NCI-H187 treated with DMSO at 0.1 percent for 48 hours (cell line): Measurements from ENCODE around the gene ADAMTS7.
"Not testable (repeated sequence)": the region's sequence is repeated elsewhere in the genome, so short reads cannot be mapped to it uniquely, and the experiment has no call there.

Experiments used
- DNase-seq: peaks from one replicate; lab custom pipeline; 2025; lab: John Stamatoyannopoulos, UW

ADAMTS7 gene

DNA sequence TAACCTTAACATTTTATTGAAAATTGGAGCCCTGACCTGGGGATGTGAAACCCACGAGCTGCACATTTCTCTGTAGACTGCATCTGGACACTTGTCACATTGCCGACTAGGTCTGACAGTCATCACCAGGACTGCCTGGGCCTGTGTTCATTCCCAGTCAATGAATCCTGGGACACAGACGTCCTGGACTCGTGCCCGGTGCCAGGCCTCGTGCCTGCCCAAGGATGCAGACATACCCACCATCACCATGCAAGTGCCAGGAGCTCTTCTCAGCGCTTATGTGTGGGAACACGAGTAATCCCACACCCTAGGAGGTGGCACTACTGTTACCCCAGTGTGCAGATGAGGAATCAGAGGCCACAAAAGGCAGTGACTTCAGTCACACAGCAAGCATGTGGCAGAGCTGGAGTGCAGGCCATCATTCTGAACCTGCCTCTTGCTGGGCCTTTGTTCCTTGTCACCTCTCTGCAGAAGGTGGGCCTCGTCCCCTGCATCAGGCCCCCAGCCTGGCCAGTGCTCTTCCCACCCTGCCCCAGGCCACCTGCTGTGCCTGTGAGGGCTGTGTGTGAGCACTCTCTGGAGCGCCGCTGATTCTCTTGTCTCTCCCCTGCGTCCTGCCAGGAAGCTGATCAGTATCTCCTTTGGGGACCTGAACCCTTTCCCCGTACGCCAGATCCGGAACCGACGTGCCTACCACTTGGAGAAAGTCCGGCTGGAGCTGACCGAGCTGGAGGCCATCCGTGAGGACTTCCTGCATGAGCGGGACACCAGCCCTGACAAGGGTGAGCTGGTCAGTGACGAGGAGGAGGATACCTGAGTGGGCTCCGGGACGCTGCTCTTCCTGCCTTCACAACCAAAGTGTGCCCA lies 58.5 kb downstream of the ADAMTS7 start:
- DNase-seq: no peak

DNA sequence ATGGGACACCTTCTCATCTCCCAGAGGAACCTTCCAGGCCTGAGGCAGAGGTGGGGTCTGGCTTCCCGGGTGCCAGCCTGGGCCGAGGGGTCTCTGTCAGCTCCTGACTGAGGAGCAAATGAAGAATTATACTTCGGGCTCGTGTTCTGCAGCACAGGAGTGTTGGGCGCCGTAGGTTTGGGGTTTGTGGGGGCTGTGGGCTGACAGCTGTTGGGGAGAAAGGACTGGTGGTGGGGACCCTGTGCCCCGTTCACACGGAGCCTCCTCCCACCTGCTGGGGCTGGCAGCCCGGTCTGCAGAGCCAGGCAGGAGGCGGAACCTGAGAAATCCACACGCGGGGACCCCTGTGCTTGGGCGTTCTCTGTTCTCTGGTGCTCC lies 59.7 kb downstream of the ADAMTS7 start:
- DNase-seq: no peak

DNA sequence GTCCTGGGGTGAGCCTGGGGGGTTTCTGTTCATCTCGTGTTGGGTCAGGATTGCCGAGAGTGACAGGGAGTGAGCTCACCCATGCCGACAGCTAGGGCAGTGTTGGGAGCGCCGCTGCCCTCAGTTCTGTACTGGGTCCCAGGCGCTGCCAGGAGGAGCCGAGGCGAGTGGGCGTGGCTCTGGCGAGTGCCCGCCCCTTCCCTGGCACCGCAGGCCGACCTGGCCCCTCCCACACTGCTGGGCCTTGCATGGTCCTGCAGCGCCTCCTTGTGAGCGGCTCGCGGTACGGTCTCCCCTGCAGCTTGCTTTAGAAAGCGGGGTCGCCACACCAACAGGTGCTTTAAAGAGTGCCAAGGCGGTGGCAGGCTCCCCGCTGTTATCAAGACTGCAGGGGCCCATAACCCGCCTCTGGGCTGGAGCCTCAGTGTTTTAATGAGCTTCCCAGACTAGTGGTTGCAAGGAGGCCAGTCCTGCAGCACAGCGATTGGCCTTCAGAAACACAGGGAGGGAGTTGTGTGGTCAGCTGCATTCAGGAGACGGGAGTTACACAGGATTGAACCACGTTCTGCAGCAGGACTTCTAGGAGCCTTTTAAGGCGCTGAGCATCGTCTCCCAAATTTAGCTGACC lies 60.2 kb downstream of the ADAMTS7 start:
- DNase-seq: not testable (repeated sequence)

DNA sequence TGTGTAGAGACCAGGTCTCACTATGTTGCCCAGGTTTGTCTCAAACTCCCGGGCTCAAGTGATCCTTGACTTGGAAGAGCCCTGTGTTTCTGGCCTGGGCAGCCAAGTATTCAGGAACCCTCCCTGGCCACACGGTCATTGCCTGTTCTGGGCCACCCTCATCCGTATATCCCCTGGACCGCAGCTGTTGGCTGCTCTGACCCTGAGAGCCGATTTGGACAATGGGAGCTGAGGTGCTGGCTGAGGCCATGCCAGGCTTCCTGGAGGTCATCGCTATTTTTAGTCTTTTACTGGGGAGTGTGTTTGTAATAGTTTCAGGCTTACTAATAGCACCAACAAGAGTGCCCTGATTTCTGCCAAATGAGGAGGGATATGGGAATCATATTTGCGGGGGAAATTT lies 60.7 kb downstream of the ADAMTS7 start:
- DNase-seq: no peak

DNA sequence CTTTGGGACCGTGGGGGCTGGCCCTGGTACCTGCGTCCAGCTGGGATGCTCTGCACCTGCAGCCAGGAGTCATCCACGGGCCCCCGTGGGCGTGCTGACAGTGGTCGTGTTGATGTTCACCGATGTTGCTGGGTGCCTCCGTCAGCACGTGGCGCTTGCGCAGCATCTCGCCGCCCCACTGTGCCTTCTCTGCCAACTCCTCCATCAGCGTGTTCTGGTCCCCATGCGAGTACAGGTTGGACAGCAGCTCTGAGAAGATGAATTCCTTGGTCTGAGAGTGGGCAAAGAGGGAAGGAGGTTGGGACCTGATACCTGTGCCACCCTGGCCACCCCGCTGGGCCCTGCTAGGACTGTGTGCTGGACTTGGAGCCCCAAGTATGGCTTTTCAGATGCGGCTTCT lies 61.4 kb downstream of the ADAMTS7 start:
- DNase-seq: no peak

DNA sequence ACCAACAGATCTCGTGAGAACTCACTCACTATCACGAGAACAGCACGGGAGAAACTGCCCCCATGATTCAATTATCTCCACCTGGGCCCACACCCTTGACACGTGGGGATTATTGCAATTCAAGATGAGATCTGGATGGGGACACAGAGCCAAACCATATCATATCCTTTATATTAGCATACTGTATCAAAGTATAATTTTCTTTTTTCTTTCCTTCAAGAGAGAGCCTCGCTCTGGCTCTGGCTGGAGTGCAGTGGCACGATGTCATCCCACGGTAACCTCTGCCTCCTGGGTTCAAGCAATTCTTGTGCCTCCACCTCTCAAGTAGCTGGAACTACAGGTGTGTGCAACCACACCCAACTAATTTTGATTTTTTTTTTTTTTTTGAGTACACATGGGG lies 63.4 kb downstream of the ADAMTS7 start:
- not testable (repeated sequence) for DNase-seq

DNA sequence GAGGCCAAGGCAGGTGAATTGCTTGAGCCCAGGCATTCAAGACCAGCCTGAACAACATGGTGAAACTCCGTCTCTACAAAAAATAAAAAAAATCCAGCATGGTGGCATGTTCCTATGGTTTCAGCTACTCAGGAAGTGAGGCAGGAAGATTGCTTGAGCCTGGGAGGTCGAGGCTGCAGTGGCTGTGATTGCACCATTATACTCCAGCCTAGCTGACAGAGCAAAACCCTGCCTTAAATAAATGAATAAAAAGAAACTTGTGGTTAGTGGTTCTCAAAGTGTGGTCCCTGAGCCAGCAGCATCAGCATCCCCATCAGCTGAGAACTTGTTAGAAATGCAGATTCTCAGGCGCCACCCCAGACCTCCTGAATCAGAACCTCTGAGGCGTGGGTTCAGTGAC lies 69.6 kb downstream of the ADAMTS7 start:
- DNase-seq: not testable (repeated sequence)

DNA sequence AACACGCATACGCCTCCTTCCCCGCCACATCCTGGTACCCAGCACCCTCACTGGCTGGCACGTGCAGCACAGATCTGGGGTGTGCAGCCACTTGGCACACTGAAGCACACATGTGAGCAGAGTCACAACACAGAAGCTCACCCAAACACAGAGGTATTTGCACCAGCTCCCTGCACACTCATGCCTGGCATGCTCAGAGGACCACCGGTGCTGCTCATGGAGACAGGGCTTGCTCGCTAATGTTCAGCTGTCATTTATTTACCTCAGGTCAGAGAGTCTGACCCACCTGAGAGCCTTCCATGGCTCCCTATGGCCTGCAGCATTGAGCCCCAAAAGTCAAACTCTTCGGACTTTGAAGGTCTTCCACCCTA lies 70.4 kb downstream of the ADAMTS7 start:
- no peak for DNase-seq

DNA sequence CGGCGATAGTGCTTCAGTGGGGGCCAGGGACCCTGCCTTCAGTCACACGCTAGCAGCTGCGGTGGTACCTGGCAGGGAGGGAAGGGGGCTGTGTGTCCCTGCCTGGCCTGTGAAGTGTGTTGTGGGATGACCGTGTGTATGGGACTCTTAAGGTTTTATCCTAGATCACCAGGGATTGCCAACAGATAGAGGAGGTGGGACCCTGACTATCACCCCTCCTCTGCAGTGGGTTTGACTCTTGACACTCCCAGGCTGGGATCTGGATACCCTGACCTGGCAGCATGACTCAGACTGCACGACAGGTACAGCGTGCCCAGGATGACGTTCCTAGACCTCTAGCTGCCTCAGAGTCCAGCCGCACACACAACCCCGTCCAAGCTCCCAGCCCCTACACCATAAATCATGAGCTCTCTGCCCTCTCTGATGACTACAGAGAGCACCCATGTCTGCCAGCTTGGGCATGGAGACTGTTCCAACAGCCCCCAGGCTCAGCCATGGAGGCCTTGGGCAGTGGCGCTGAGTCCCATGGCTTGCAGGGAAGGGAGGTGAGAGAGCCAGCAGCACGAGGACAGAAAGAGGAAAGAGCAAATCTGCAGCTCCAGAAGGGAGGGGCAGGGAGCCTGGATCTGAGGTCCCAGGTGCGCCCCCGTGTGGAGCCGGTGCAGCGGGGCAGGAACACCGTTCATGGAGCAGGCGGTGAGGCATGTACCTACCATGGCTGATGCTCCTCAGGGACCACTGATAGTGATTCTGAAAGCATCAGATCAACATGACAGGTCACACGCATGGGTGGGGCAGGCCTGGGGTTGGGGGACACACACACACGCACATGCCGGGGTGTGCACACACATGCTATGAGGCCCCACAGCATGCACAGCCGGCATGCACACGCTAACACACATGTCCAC lies 71.0 kb downstream of the ADAMTS7 start:
- DNase-seq: no peak

DNA sequence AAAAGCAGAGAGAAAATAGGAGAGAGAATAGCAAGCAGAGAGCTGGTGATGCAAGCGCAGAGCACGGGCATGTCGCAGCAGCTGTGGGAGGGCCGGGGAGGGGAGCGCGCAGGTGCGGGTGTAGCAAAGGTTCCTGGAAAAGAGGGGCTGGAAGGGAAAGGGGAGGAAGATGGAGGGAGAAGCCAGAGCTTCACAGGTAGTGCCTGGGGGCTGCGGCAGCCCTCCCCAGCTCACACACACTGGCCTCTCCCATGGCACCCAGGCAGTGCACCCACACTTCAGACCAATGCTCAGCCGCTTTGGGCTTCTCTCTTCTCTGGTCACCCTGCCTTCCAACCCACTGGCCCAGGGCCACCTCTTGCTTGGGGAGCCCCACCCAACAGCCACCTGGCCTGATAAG lies 72.1 kb downstream of the ADAMTS7 start:
- no peak for DNase-seq

DNA sequence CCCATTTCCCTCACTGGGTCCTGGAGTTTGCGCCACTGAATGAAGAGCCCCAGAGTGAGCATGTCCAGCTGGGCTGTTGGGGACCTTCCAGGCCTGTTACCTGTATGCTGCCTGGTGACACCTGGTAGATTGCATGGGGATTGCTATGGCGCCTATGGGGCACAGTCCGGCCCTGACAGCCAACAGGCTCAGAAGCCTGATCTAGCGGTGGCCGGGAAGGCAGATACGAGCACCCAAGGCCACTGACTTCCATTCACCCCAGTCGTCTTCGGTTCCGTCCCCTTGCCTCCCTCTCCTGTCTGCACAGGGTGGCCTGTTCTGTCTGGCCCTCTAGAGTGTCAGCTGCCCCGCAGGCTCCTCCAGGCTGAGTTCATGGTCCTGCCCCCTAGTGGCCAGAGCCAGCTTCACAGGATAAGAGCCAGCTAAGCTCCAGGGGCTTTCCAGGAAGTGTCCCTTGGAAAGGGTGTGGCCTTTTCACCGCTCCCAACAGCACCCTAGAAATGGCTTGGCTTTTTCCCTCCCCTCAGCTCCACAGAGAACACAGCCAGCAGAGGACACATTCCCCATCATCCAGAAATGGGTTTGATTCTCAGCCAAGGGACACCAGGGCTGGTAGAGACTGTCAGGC lies 73.2 kb downstream of the ADAMTS7 start:
- DNase-seq: not testable (repeated sequence)

DNA sequence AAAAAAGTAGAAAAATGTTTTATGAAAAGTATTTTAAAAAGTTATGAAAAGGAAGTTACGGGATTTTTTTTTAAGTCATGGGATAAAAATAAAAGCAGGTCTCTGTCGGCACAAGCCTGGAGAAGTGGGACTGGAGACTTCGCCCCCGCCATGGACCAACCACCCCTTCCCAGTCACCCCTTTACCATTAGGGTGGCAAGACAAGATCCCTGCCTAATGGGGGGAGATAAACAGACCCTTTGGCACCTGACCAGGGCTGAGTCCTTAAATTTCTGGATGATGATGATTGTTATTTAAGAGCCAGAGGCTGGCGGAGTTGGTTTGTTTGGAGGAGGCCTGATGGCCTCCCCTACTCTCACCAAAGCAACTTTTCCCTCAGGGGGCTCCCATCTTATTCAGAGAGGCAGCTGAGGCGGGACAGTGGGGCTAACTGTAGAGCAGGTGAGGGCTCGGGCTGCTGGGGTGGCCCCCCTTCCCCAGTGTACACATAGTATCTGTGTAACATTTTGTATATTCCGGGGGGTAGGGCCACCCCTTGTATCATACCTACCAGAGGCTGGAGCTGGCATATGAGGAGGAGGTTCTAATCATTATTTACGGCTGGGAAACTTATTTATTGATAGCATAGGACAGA lies 74.0 kb downstream of the ADAMTS7 start:
- no peak for DNase-seq

DNA sequence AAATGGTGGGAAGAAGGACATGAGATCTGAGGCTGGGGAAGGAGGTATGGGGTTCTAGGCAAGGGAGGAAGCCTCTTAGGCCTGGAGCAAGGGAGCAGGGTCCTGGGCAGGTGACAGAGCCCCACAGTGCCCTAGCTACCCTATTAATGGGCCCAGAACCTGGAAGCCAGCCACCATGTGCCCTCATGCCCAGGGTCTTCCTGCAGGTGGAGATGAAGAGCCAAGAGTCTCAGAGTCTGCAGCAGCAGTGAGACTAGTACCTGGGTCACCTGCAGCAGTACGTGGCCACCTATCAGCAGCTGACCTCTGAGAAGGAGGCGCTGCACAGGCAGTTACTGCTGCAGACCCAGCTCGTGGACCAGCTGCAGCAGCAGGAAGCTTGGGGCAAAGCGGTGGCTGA lies 75.0 kb downstream of the ADAMTS7 start:
- not testable (repeated sequence) for DNase-seq

DNA sequence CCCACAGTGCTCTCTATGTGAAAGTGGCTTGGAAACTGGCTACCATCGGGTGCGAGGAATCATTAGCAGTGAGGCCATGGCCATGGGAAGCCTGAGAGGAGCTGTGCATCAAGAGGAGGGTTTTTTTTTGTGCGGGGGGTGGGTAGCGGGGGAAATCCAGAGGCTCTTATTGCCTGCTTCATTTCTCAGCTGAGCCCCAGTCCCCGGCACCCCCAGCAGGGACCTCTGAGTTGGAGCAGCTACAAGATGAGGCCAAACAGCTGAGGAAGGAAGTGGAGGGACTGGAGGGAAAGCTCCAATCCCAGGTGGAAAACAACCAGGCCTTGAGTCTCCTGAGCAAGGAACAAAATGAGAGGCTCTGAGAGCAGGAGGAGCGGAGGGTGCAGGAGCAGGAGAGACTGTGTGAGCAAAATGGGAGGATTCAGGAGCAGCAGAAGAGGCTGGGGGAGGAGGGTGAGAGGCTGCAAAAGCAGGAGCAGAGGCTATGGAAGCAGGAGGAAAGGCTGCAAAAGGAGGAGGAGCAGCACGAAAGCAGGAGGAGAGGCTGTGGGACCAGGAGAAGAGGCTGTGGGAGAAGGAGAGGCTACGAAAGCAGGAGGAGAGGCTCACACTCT lies 76.7 kb downstream of the ADAMTS7 start:
- DNase-seq: no peak

DNA sequence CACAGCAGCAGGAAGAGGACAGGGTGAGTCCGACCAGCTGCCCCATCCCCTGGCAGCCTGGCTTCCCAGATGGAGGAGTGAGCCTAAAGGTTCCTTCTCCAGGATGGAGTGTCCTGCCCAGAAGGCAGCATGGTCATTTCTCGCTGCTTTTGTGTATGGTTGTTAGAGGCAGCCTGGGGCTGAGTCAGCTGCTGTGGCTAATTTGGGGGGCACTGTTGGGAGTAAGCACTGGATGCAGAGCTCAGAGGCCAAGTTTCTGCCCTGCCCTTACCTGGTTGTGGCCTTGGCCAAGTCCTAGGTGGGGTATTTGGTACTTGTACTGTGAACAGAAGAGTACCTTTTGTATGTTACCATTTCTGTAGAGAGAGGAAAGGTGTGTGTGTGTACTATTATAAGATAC lies 78.6 kb downstream of the ADAMTS7 start:
- no peak for DNase-seq

DNA sequence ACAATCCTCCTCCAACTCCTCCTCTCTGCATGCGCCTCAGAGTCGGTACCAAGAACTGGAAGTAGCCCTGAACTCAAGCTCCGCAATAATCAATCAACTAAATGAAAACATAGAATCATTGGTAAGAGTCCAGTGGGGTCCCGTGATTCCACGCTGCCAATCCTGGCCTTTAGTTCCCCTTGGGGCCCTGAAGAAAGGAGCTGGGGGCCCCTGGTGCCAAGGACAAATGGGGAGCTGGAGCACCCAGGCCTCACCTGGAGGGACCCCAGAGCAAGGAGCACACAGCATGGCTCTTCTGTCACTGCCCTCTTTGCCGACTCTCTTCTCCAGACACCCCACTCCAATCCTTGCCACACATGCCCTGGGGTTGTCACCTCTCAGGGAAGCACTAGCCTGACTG lies 80.3 kb downstream of the ADAMTS7 start:
- no peak for DNase-seq

DNA sequence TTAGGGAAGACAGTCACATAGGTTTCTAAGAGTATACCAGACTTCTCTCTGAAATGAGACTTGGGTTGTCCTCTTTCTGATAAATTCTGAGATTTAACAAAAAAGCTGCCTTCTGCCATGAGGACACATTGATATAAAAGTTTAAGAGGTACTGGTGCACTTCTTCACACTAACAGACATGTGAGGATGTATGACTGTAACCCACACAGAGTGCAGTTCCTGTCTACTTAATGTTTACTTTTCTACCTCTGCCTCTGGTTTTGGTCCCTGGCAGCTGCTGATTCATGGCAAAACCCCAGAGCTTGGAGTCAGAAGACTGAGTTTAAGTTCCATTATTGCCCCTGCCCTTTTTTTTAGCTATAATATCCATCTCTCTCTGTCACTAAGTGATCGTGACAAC lies 82.8 kb downstream of the ADAMTS7 start:
- not testable (repeated sequence) for DNase-seq

DNA sequence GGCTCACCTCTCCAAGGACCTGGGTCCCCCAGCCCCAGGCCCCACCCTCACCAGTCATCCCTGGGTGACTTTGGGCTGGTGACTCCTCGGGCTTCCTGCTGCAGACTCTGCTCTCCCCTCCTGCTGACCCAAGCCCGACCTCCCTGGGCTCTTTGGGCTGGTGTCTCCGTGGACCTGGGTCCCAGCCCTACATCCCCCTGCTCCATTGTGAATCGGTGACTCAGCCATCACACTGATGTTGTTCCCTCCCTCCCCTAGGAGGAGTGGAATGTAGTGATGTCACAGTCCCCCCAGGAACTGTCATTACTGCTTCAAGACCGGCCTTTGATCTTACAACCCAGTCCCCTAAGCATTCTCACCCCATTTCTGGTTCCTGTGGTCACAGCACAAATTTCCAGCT lies 83.7 kb downstream of the ADAMTS7 start:
- no peak for DNase-seq

DNA sequence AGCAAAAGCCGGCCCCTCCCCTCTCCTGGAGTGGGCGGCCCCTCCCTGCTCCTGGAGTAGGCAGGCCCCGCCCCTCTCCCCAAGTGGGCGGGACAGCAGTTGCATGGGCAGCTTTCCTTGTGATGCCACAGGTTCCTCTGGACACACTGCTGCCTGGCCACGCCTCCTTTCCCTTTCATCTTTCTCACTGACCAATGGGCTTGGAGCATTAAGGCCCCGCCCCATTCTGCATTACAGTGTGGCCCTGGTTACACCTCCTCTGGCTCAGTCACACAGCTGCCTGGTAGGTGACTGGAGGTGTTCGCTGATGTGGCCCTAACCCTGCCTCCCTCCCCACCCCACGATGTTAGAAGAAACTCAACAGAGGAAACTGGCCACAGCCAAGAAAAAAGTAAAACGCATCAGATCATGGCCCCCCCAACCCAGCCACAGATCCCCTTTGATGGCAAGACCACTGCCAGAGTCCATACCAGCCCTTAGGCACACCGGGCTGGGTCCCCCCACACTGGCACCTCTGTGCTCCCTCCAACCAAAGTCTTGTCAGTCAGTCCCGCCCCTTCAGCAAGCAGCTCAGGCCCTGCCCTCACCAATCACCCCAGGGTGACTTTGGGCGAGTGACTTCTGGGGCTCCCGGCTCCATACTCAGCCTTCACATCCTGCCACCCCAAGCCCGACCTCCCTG lies 84.3 kb downstream of the ADAMTS7 start:
- DNase-seq: no peak

DNA sequence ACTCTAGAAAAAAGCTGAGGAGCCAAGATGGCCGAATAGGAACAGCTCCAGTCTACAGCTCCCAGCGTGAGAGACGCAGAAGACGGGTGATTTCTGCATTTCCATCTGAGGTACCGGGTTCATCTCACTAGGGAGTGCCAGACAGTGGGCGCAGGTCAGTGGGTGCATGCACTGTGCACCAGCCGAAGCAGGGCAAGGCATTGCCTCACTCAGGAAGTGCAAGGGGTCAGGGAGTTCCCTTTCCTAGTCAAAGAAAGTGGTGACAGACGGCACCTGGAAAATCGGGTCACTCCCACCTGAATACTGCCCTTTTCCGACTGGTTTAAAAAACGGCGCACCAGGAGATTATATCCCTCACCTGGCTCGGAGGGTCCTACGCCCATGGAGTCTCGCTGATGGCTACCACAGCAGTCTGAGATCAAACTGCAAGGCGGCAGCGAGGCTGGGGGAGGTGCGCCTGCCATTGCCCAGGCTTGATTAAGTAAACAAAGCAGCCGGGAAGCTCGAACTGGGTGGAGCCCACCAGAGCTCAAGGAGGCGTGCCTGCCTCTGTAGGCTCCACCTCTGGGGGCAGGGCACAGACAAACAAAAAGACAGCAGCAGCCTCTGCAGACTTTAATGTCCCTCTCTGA lies 91.3 kb downstream of the ADAMTS7 start:
- DNase-seq: not testable (repeated sequence)
